Nephron progenitor cell (in vitro differentiated cells): ENCODE measurements around the gene CAMK2D.

ENCODE experiments used
- DNase-seq: peaks from one replicate; pipeline ENCODE4 v3.0.0; 2021
- H3K27ac Mint-ChIP-seq: 2 replicates; pipeline ENCODE4 v1.8.0; 2021; ENCODE audit warnings: mild to moderate bottlenecking, moderate library complexity, mixed read lengths
- H3K27me3 Mint-ChIP-seq: 2 replicates; pipeline ENCODE4 v1.8.0; 2021; ENCODE audit warnings: mild to moderate bottlenecking, low read depth, mixed read lengths; ENCODE audit not compliant: poor library complexity
- H3K36me3 Mint-ChIP-seq: 2 replicates; pipeline ENCODE4 v1.8.0; 2021; ENCODE audit warnings: low read depth, mixed read lengths
- H3K4me1 Mint-ChIP-seq: 2 replicates; pipeline ENCODE4 v1.8.0; 2021; ENCODE audit warnings: mixed read lengths
- H3K4me3 Mint-ChIP-seq: 2 replicates; pipeline ENCODE4 v1.8.0; 2021; ENCODE audit warnings: mild to moderate bottlenecking, moderate library complexity, mixed read lengths
- H3K9me3 Mint-ChIP-seq: 2 replicates; pipeline ENCODE4 v1.8.0; 2021; ENCODE audit warnings: mild to moderate bottlenecking, moderate library complexity, mixed read lengths
- TF ChIP-seq, protein P1 (sequence below): fragments of 200-600 bp; sonication (generic); IDR thresholded peaks from 2 replicates; pipeline ENCODE4 v1.5.0; 2021; ENCODE audit warnings: antibody characterized with exemption

The CAMK2D gene

DNA sequence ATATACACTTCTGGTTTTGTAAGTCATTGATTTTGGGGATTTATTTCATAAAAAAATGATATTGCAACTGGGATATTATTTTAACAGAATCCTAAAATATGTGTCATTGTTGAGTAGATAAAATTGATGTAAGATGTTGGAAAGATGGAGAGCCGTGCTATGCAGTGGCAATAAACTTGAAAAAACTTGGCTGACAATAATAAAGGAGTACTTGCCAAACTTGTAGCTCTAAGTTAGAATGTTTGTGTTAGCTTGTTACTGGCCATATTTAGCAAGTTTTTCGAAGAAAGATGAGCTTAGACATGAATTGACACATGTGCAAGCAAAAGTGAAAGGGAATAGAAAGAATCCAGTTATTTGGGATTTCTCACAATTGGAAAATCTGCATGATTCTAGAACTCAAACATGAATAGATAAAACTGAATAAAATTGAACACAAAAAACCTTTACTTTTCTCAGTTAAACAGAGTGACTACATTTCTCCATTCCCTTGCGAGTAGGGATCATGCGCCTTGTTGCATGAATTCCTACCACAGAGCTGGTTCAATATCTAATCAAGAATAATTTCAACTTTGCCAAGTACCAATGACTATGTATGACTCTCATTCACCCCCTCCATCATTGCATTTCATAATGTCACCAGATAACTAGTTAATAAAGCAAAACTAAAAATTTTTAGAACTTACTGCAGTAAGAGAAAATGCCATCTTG, 327.8 kb downstream of the CAMK2D start:
- Mint-ChIP-seq H3K36me3 (no peaks in the 10 kb centered on the region), H3K9me3 (peaks cover 32% of the 10 kb centered on the region), H3K4me1 (peaks cover 23% of the 10 kb centered on the region), H3K4me3 (no peak overlapping the region), H3K27me3 (peaks cover 3% of the 10 kb centered on the region), H3K27ac (no peak overlapping the region)
- TF ChIP-seq, protein P1, sequence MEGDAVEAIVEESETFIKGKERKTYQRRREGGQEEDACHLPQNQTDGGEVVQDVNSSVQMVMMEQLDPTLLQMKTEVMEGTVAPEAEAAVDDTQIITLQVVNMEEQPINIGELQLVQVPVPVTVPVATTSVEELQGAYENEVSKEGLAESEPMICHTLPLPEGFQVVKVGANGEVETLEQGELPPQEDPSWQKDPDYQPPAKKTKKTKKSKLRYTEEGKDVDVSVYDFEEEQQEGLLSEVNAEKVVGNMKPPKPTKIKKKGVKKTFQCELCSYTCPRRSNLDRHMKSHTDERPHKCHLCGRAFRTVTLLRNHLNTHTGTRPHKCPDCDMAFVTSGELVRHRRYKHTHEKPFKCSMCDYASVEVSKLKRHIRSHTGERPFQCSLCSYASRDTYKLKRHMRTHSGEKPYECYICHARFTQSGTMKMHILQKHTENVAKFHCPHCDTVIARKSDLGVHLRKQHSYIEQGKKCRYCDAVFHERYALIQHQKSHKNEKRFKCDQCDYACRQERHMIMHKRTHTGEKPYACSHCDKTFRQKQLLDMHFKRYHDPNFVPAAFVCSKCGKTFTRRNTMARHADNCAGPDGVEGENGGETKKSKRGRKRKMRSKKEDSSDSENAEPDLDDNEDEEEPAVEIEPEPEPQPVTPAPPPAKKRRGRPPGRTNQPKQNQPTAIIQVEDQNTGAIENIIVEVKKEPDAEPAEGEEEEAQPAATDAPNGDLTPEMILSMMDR: no peak
- no peak for DNase-seq

DNA sequence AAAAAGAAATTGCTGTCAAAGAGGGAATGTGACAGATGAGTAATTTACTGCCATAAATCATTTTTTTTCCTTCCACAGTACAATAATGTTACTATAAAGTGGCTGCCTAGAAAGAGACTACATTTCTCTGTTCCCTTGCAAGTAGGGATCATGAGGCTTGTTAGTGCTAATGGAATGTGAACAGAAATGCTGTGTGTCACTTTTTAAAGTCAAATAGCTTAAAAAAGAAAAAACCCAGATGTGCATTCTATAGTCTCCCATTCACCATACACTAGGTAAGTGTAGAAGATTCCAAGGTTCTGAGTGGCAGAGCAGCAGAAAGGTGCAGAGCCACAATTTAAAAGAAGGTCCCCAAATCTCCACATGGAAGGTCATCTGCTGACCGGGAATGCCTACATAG, 328.4 kb downstream of the CAMK2D start:
- H3K4me1 Mint-ChIP-seq: peaks cover 23% of the 10 kb centered on the region
- peaks cover 32% of the 10 kb centered on the region for H3K9me3 Mint-ChIP-seq
- peaks cover 3% of the 10 kb centered on the region for H3K27me3 Mint-ChIP-seq
- H3K36me3 Mint-ChIP-seq: no peaks in the 10 kb centered on the region
- no peak overlapping the region for H3K27ac Mint-ChIP-seq
- DNase-seq: no peak
- TF ChIP-seq, protein P1: no peak
- no peak overlapping the region for H3K4me3 Mint-ChIP-seq

DNA sequence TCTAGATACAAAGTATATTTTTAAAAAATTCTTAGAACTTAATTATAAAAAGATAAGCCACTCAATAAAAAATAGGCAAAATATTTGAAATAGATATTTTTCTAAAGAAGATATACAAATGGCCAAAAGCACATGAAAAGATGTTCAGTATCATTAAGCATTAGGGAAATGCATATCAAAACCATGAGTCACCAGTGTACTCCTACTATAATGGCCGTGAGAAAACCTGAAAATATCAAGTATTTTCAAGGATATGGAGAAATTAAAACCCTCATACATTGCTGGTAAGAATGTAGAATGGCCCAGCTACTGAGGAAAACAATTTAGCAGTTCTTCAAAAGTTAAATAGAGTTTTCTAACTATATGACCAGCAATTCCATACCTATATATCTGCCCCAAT, 337.9 kb downstream of the CAMK2D start:
- peaks cover 4% of the 10 kb centered on the region for H3K36me3 Mint-ChIP-seq
- DNase-seq: no peak
- no peak overlapping the region for H3K4me3 Mint-ChIP-seq
- TF ChIP-seq, protein P1: no peak
- no peak overlapping the region for H3K27ac Mint-ChIP-seq
- peaks cover 40% of the 10 kb centered on the region for H3K9me3 Mint-ChIP-seq
- H3K27me3 Mint-ChIP-seq: peaks cover 3% of the 10 kb centered on the region
- H3K4me1 Mint-ChIP-seq: no peaks in the 10 kb centered on the region

DNA sequence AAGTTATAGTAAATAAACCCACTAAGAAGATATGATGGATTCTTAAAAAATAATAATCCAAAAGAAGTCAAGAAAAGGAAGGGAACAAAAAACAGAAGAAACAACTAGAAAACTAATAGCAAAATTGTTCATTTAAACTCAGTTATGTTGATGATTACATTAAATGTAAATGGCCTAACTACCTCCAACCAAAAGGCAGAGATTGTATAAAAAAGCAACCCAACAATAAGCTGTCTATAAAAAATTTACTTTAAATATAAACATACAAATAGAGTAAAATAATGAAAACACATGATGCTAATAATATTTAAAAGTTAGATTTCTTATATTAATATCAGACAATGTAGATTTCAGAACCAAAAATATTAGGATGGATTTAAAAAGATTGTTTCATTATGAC, 340.6 kb downstream of the CAMK2D start:
- Mint-ChIP-seq H3K4me1 (no peaks in the 10 kb centered on the region), H3K27me3 (peaks cover 3% of the 10 kb centered on the region), H3K9me3 (peaks cover 53% of the 10 kb centered on the region), H3K36me3 (peaks cover 4% of the 10 kb centered on the region), H3K27ac (no peak overlapping the region), H3K4me3 (no peak overlapping the region)
- TF ChIP-seq, protein P1: no peak
- DNase-seq: no peak

DNA sequence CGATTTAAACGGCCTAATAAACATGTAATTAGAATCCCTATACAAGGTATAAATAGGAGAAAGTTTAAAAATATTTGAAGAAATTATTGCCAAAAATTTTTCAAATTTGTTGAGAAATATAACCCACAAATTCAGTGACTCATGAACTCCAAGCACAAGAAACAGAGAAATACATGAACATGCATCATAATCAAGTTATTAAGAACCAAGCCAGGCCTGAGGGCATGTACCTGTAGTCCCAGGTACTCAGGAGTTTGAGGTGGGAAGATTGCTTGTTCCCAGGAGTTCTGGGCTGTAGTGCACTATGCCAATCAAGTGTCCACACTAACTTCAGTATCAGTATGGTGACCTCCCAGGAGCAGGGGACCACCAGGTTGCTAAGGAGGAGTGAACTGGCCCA, 341.9 kb downstream of the CAMK2D start:
- no peak overlapping the region for H3K4me3 Mint-ChIP-seq
- no peak overlapping the region for H3K27ac Mint-ChIP-seq
- H3K4me1 Mint-ChIP-seq: no peaks in the 10 kb centered on the region
- H3K27me3 Mint-ChIP-seq: peaks cover 3% of the 10 kb centered on the region
- TF ChIP-seq, protein P1: no peak
- H3K36me3 Mint-ChIP-seq: peaks cover 4% of the 10 kb centered on the region
- peaks cover 50% of the 10 kb centered on the region for H3K9me3 Mint-ChIP-seq
- DNase-seq: no peak

DNA sequence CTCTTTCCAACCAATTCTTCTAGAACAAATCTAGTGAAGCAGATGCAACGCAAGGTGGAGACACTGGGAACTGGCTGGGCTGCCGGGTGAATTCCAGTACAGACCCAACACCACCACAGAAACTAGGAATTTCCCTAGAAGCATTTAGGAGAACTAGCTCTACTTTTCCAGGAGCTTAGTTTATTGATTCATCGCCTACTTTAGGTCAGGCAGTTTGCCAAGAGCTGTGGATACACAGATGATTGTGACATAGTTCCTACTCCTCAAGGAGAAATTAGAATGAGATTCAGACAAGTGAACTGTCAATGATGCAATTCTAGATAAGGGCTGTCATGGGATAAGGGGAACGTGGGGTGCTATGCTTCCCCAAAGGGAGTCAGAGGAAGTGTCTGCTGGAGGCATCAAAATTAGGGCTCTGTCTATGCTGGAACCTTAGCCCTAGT, 350.0 kb downstream of the CAMK2D start:
- TF ChIP-seq, protein P1: no peak
- H3K36me3 Mint-ChIP-seq: no peaks in the 10 kb centered on the region
- peaks cover 5% of the 10 kb centered on the region for H3K9me3 Mint-ChIP-seq
- no peaks in the 10 kb centered on the region for H3K4me1 Mint-ChIP-seq
- no peak for DNase-seq
- H3K27ac Mint-ChIP-seq: no peak overlapping the region
- H3K4me3 Mint-ChIP-seq: no peak overlapping the region
- no peaks in the 10 kb centered on the region for H3K27me3 Mint-ChIP-seq
